Stimulated activated CD4-positive, alpha-beta T cell treated with anti-CD3 and anti-CD28 coated beads, TNF-alpha, amount 100 ng/mL, for 48 hours (primary cell): Measurements from ENCODE around the gene PHACTR3.

Experiments used
- DNase-seq, 3 donors: peaks; one replicate each; pipeline ENCODE4 v3.0.0-alpha.2; 2020; ENCODE audit warnings: low read depth in 3 of 3

Gene PHACTR3

GRCh38 chr20:59731376-59731775 lies 127.0 kb downstream of the PHACTR3 start:
- no peak for DNase-seq

- no peak for DNase-seq
These were observed 129.0 kb downstream of the PHACTR3 start for GRCh38 chr20:59733351-59733750.

- DNase-seq = no peak
These were observed 131.1 kb downstream of the PHACTR3 start for GRCh38 chr20:59735486-59735885.

- no peak for DNase-seq
These were observed 131.6 kb downstream of the PHACTR3 start for GRCh38 chr20:59735917-59736316.

GRCh38 chr20:59736366-59736765 lies 132.0 kb downstream of the PHACTR3 start:
- DNase-seq = no peak

GRCh38 chr20:59737073-59737666 lies 132.8 kb downstream of the PHACTR3 start:
- DNase-seq = no peak

- DNase-seq = no peak
These were observed 133.5 kb downstream of the PHACTR3 start for GRCh38 chr20:59737816-59738215.

- DNase-seq = no peak
These were observed 134.5 kb downstream of the PHACTR3 start for GRCh38 chr20:59738851-59739250.

- DNase-seq = no peak
These were observed 136.3 kb downstream of the PHACTR3 start for GRCh38 chr20:59740621-59741020.

GRCh38 chr20:59741073-59741472 lies 136.7 kb downstream of the PHACTR3 start:
- DNase-seq = no peak

GRCh38 chr20:59742351-59743095 lies 138.2 kb downstream of the PHACTR3 start:
- no peak for DNase-seq

- no peak for DNase-seq
These were observed 139.0 kb downstream of the PHACTR3 start for GRCh38 chr20:59743308-59743707.

- no peak for DNase-seq
These were observed 139.6 kb downstream of the PHACTR3 start for GRCh38 chr20:59743767-59744485.

GRCh38 chr20:59744756-59745155 lies 140.4 kb downstream of the PHACTR3 start:
- DNase-seq = no peak

- DNase-seq = no peak
These were observed 140.9 kb downstream of the PHACTR3 start for GRCh38 chr20:59745201-59745600.

- DNase-seq = no peak
These were observed 141.4 kb downstream of the PHACTR3 start for GRCh38 chr20:59745716-59746115.

GRCh38 chr20:59746155-59746554 lies 141.8 kb downstream of the PHACTR3 start:
- DNase-seq = no peak

GRCh38 chr20:59747671-59748515 lies 143.6 kb downstream of the PHACTR3 start:
- DNase-seq = no peak

- DNase-seq = no peak
These were observed 144.4 kb downstream of the PHACTR3 start for GRCh38 chr20:59748619-59749191.

- no peak for DNase-seq
These were observed 145.0 kb downstream of the PHACTR3 start for GRCh38 chr20:59749301-59749700.

GRCh38 chr20:59750209-59750840 lies 146.0 kb downstream of the PHACTR3 start:
- DNase-seq = no peak
